ENCODE measurements around the gene HDDC3.
"Not testable (repeated sequence)": the region's sequence is repeated elsewhere in the genome, so short reads cannot be mapped to it uniquely, and the experiment has no call there.

The HDDC3 gene

DNA sequence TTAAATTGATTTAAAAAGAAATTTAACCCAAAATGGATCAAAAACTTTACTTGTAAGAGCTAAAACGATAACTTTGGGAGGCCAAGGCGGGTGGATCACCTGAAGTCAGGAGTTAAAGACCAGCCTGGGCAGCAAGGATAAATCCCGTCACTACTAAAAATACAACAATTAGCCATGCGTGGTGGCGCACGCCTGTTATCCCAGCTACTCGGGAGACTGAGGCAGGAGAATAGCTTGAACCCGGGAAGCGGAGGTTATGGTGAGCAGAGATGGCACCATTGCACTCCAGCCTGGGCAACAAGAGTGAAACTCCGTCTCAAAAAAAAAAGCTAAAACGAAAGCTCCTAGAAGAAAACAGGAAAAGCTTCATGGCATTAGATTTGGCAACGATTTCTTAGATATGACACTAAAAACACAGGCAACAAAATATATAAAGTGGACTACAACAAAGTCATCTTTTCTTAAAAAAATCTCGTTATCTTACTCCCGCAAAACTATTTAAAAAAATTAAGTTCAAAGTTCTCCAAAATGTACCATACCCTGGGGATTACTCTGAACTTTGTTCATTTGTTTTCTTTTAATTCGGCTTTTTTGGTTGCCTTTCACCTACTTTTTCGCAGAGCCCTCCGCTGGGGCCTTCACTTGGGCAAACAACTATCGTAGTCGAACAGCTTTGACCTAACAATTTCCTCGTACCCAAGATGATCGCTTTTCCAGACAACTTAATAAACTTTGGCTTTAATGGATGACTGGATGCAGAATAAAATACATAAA, 2.9 kb downstream of the HDDC3 start:
- no peak for DNase-seq

DNA sequence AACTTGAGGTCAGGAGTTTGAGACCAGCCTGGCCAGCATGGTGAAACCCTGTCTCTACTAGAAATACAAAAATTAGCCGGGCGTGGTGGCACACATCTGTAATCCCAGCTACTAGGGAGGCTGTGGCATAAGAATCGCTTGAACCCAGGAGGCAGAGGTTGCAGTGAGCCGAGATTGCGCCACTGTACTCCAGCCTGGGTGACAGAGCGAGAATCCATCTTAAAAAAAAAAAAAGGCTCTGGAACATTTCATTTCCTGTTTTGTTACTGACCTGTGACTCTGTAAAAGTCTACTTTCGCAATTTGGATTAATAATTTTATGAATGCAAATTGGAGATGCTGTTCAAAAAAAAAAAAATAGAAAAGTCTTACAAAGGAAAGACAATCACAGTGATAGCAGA, 4.2 kb downstream of the HDDC3 start:
- DNase-seq = not testable (repeated sequence)

DNA sequence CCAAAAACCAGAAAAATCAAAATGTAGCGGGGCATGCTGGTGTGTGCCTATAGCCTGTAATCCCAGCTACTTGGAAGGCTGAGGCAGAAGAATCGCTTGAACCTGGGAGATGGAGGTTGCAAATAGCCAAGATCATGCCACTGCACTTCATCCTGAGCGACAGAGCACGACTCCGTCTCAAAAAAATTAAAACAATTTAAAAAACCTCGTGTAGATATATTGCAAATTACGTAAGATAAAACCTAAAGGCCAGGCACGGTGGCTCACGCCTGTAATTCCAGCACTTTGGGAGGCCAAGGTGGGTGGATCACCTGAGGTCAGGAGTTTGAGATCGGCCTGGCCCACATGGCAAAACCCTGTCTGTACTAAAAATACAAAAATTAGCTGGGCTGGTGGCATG, 5.6 kb downstream of the HDDC3 start:
- DNase-seq = not testable (repeated sequence)

DNA sequence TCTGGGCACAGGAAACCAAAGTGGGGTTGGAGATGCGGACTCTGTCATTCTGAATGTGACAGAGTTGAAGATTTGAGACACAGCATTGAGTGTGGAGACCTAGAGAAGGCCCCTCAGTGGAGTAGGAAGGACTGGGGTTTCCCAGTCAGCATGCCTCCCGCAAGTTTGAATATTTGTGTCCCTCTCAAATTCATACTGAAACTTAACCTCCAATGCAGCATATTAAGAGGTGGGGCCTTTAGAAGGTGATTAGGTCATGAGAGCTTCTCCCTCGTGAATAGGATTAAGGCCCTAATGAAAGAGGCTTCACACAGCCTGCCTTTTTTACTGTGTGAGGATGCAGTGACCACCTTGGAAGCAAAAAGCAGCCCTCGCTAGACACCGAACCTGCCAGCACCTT, 8.0 kb downstream of the HDDC3 start:
- no peak for DNase-seq

DNA sequence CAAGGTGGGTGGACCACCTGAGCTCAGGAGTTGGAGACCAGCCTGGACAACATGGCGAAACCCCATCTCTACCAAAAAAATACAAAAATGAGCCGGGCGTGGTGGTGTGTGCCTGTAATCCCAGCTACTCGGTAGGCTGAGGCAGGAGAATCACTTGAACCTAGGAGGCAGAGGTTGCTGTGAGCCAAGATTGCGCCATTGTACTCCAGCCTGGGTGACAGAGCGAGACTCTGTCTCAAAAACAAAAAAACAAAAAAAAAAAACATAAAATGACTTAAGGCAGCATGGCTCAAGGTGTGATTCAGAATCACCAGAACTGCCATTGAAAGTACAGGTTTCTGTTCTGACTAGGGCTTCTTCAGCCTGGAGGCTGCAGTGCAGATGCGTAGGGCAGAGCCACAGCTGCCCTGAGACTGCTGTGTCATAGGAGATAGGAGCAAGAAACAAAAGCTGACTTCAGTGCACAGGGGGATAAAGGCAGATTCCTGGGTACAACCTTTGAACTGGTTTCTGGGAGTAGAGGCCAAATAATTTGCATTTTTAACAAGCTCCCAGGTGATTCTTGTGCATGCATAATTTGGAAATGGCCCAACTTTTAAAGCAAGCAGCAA, 9.5 kb downstream of the HDDC3 start:
- DNase-seq = peak in 1 of 2 donors; percentile 26

DNA sequence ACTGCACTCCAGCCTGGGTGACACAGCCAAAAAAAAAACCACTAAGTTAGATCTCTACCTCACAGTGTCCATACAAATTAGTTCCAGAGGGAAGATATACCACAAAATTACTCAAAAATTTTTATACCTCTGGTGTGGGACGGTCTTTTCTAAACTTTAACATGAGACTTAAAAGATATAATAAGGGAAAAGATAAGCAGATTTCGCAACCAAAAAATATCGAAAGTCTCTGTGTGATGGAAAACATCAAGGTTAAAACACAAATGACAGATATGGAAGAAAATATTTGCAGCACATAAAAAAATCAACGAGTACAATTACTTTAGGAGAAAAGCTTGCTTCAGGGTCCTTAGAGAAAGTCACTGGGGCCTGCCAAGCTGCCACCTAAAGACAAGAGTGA, 10.5 kb downstream of the HDDC3 start:
- DNase-seq = no peak

DNA sequence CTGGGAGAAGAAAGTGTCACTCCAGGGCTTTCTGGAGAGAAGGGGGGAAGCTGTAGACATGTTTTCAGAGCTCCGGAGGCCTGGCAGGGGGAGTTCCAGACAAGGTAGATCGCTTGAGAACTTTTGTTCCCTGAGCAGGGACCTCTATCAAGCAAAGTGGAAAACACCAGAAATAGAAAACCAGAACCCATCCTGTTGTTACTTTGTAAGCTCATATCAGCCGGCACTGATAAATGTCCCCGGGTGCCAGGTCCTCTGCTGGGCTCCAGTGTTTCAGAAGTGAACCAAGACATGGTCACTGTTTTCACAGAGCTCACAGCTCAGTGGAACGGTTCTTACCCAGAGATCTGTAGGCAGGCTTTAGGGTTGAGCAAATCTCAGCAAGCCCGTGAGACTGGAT, 13.5 kb downstream of the HDDC3 start:
- DNase-seq = no peak

DNA sequence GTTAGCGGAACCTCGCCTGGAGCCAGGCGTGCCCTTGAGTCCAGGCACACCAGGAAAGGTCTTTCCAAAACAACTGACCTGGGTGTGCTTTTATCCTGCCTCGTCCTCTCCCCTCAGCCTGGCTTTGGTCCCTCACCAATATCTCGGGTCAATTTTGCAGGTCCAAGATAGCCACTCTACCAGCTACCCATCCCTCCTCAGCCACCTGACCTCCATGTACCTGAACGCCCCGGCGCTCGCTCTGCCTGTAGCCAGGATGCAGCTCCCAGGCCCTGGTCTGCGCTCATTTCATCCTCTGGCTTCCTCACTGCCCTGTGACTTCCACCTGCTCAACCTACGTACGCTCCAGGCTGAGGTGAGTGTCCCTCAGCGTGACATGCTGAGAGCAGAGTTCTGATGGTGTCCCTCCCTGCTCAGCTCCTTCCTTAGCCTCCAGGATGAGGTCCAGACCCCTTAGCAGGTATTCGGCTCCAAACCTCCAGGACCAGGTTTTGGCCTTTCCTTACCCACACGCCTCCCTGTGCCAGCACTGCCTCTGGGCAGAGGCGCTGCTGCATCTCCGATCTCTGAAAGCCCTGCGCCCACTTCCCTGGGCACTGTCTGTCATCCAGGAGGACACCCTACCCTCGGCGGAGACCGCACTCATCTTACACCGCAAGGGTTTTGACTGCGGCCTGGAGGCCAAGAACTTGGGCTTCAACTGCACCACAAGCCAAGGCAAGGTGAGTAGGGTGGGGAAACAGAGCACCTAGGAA, 14.1 kb downstream of the HDDC3 start:
- DNase-seq = no peak

DNA sequence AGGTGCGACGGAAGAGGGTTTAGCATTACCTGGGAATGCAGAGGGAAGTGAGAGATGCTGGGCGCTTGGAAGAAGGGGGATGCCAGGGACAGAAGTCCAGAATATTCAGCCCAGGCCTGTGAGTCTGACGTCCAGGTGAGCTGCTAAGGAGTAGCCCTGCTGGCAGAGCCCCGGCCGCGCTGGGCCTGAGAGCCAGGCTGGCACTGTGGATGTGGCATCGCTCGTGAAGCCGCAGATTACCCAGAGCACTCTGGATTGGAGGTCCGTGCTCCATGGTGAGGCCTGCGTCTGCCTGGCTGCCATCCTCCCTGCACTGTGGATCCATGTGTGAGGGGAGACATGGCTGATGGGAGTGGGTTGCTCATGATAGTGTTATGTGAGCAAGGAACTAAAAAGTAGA, 14.8 kb downstream of the HDDC3 start:
- no peak for DNase-seq

DNA sequence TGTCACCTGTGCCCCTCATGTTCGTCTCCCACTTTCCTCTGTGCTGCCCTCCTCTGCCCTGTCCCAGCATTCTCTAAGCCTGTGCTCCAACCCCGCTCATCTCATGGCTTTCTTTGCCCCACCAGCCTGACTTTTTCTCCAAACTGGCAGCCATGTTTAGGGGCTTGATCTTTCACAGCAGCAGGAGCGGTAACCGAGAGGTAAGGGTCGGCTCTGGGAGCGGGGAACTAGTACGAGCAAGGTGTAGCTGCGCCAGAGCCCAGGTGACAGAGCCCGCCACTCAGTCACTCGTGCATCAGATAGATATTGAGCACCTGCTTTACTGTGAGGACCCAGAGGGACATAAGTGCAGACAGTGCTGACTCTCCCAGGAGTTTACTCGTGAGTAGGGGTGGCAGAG, 15.9 kb downstream of the HDDC3 start:
- DNase-seq = no peak

DNA sequence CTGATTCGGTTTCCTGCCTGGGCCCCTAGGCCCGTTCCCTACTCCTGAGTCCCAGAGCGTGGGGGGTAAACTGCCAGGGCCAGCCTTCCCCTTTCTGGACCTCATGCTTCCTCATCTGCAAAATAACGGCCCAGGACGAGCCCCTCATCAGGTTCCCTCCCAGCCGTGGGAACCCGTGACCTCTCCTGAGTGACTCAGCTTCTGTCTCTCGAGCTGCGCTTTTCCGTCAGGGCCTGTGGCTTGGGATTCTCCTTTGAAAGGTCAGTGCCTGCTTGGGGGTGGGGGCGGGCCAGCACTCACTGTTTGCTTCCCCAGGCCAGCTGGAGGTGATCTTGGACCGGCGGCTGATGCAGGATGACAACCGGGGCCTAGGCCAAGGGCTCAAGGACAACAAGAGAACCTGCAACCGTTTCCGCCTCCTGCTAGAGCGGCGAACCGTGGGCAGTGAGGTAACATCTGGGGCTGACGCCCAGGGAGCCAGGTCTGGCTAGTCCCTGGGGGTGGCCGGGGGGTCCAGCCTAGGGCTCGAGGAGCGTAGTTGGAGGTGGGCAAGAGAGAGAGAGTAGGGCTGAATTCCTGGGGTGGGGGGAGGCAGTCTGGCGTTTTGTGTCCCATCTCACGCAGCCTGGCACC, 16.4 kb downstream of the HDDC3 start:
- no peak for DNase-seq

DNA sequence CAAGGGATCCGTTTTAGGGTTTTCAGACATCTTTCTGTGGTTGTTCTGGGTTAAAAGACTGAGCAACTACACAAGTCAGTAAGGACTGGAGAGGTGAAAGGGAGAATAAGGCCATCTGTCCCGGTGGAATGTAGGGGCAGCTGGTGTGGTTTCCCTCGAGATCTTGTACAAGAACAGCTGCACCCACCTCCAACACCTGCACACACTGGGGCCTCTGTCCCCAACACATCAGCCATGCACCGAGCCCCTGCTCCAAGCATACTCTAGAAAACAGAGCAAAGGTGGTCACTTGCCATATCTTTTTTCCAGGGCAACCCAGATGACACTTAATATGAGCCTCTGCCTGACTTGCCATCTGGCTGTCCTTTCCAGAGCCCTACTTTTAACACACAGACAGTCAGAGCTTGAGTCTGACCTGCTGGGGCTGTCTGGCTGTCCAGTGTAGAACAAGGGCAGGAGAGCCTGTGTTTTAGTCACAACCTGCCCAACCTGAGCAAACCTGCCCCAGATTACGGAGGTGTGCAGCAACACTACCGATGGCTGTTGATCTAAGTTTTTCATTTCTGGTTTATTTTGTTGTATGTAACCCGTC, 17.0 kb downstream of the HDDC3 start:
- DNase-seq = no peak

DNA sequence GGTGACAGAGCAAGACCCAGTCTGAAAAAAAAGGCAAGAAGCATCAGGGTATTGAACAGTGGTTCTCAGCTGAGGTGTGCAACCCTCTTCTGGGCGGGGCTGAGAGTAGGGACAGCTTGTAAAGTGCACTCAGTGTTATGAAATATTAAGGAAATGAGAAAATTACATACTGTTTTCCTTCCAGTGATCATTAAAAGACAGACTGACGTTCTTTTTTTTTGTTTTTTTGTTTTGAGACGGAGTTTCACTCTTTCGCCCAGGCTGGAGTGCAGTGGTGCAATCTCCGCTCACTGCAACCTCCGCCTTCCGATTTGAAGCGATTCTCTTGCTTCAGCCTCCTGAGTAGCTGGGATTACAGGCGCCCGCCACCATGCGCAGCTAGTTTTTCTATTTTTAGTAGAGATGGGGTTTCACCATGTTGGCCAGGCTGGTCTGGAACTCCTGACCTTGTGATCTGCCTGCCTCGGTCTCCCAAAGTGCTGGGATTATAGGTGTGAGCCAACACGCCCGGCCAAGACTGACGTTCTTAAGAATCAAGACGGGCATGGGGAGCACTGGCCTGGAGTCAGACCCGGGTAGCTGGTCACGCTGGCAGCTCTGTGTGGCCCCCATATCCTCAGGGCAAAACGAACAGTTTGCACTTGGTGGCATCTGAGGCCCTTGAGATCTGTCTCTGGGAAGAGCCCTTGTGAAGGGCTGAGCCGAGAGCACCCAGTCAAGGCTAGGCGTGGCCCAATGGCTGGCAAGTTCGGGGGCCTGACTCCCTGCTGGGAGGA, 17.9 kb downstream of the HDDC3 start:
- DNase-seq = no peak

DNA sequence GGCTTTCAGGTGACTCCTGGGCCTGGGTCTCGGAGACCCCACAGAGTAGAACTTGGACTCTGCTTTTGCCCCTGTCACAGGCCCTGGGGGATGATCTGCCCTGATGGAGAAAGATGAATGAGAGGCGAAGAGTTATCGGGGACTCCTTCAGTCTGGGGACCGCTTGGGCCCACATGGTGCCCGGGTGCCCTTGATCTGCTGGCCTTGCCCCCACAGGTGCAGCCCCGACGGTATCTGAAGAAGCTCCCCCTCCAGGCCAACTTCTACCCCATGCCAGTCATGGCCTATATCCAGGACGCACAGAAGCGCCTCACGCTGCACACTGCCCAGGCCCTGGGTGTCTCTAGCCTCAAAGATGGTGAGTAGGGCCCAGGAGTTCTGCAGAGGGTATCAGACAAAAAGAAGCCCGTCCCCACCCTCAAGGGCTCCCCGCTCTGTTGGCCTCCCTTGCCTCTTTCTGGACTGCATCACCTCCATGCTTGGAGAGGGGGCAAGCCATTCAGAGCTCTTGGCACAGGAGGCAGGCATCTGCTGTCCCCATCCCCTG, 18.9 kb downstream of the HDDC3 start:
- no peak for DNase-seq

DNA sequence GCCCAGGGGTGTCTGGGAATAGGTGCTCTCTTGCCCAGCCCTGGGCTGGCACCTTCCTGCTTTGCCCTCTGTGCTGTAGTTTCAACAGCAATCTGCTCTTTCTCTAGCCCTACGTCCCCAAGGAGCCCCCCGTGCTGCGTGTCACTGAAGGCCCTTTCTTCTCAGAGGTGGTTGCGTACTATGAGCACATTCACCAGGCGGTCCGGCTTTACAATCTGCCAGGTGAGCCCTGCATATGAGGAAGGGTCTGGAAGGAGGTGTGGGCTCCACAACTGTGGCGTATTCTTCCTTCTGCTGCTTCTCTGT, 19.6 kb downstream of the HDDC3 start:
- no peak for DNase-seq

DNA sequence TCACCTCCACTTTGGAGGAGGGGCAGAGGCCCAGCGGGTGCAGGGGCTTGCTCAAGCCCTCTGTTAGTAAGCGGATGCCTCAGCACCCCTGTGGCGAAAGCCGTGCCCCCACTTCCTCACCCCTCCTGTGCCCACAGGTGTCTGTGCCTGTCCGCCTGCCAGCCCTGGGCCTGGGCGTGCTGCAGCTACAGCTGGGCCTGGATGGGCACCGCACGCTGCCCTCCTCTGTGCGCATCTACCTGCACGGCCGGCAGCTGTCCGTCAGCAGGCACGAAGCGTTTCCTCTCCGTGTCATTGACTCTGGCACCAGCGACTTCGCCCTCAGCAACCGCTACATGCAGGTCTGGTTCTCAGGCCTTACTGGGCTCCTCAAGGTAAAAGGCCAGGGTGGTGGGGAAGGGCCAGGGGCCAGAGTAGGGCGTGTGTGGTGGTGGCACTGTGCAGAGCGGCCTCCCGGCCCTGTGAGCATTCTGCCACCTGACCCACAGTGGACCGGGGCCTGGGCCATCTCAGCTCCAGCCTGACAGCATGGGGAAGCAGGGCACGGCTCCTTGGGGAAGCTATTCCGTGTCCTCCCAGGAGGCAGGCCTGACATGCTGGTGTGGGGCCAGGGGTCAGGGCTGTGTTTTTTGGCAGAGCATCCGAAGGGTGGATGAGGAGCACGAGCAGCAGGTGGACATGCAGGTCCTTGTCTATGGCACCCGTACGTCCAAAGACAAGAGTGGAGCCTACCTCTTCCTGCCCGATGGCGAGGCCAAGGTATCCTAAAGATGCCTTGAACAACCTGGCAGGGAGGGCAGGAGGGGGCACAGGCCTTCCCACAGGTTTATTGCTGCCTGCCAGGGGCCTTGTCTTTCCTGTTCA, 20.2 kb downstream of the HDDC3 start:
- DNase-seq = no peak

DNA sequence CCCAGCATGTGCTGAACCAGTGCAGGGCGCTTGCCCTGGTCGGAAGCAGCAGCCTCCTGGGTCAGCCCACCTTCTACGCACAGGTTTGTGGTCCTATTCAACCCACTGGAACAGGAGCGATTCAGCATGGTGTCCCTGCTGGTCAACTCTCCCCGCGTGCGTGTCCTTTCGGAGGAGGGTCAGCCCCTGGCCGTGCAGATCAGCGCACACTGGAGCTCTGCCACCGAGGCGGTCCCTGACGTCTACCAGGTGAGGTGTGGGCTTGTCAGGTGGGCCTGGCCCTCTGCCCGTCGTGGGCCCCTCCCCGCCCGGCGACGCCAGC, 21.1 kb downstream of the HDDC3 start:
- no peak for DNase-seq

DNA sequence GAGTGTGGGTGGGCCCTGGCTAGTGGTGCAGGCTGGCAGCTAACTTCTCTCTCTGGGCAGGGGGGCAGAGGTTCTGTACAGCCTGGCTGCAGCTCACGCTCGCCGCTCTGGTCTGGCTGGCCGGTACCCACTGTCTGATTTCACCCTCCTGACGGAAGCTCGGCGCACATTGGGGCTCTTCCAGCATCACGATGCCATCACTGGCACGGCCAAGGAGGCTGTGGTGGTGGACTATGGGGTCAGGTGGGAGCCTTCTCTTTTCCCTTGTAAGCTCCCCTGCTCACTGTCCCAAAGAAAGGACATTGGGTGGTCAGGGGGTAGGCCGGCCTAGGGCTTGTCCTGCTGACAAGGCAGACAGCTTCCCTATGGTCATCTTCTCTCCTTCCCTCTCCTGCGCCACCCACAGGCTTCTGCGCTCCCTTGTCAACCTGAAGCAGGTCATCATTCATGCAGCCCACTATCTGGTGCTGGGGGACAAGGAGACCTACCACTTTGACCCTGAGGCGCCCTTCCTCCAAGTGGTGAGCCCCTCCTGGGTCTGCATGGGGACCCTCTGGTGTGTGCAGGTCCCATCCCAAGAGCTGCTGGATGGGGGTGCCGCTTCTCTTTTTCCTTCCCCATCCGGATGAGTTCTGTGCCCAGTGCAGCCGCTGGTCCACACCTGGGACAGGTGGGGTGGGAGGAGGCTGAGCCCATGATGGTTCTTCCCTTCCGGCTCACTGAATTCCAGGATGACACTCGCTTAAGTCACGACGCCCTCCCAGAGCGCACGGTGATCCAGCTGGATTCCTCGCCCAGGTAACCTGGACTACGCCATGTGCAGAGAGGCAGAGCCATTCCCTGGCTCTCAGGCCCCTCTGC, 21.7 kb downstream of the HDDC3 start:
- no peak for DNase-seq

DNA sequence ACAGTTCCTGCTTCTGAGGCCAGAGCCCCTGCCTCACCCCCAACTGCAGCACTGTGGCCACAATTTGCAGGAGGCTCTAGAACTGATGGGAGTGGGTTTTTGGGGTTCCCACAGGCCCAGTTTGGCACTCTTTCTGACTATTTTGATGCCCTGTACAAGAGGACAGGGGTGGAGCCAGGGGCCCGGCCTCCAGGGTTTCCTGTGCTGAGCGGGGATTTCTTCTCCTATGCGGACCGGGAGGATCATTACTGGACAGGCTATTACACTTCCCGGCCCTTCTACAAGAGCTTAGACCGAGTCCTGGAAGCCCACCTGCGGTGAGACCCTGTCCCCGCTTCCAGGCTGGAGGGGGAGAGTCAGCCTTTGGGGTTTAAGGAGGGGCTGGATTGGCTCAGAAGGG, 22.4 kb downstream of the HDDC3 start:
- DNase-seq = no peak

DNA sequence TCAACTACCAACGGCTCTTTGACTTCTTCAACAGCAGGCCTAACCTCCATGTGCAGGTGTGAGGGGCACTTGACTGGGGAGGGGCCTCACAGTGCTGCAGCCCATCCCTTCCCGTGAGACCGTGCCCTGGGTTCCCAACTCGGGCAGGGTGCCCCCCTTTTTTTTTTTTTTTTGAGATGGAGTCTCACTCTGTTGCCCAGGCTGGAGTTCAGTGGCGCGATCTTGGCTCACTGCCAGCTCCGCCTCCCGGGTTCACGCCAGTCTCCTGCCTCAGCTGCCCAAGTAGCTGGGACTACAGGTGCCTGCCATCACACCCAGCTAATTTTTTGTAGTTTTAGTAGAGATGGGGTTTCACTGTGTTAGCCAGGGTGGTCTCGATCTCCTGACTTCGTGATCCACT, 22.9 kb downstream of the HDDC3 start:
- DNase-seq = not testable (repeated sequence)
